ENCODE data around the gene ABR. TPM values are rescaled to one million over a fixed set of nuclear protein-coding genes. Genes with fewer than 3 reads are reported as not detected.

ABR gene
- total and polyA plus RNA-seq, 2 of the 13 experiments (the other 11 are each of a cell fraction or from before 2014, with no cell fraction given), result 12.4 to 40.4 TPM

DNA sequence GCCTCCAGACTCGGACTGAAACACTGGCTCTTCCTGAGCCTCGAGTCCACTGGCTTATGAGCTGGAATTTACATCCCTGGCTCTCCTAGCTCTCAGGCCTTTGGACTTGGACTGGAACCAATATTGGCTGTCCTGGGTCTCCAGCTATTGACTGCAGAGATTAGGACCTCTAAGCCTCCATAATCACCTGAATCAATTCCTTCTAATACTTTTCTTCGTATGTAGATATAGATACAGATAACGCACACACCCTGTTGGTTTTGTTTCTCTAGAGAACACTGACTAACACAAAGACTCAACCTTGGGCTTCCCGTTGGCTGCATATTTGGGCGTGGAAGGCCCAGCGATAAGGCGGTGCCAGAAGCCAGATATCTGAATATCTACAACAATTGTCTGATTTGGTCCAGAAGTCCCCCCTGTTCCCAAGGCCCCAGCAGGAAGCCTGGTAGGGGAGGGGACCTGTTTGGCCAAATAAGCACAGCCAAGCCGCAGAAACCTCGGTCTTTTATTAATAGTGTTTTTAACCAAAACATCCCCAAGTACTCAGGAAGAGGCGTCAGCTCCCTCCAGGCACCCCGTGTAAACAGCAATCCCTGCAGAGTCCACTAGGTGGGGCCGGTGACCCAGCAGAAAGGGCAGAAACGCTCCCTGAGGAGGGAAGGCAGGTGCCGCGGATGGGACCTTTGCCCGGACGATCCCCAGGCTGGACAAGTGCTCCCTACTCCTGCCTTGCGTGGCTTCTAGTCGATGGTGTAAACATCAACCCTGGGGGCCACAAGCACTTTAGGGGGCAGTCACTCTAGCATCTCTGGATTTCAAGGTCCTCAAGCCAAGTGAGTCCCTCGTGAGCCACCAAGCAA is 57.0 kb downstream of the ABR start (continued):
- TF ChIP-seq ZFP37 (CRISPR knock-in tag; IDR thresholded peaks at IDR 0.05; ENCODE audit: borderline replicate concordance), result 0 out of 2 replicates have a peak, but pooled peaks have one; percentile 28
- peak; percentile 84 for TF ChIP-seq ZNF121 (CRISPR knock-in tag; IDR thresholded peaks at IDR 0.05)
- TF ChIP-seq NRL (CRISPR knock-in tag; IDR thresholded peaks at IDR 0.05; ENCODE audit: borderline replicate concordance), result 0 out of 2 replicates have a peak, but pooled peaks have one; percentile 51
- TF ChIP-seq HNF4G (IDR thresholded peaks at IDR 0.05; ENCODE audit: borderline replicate concordance, low read depth, low read length), result peak; percentile 70
- TF ChIP-seq HNF4G (CRISPR knock-in tag; IDR thresholded peaks at IDR 0.05; ENCODE audit: borderline replicate concordance, low read depth), result no peak; the same call in 1 of the 2 replicates
- TF ChIP-seq, protein P1, sequence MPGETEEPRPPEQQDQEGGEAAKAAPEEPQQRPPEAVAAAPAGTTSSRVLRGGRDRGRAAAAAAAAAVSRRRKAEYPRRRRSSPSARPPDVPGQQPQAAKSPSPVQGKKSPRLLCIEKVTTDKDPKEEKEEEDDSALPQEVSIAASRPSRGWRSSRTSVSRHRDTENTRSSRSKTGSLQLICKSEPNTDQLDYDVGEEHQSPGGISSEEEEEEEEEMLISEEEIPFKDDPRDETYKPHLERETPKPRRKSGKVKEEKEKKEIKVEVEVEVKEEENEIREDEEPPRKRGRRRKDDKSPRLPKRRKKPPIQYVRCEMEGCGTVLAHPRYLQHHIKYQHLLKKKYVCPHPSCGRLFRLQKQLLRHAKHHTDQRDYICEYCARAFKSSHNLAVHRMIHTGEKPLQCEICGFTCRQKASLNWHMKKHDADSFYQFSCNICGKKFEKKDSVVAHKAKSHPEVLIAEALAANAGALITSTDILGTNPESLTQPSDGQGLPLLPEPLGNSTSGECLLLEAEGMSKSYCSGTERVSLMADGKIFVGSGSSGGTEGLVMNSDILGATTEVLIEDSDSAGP (CRISPR knock-in tag; IDR thresholded peaks at IDR 0.05; ENCODE audit: borderline replicate concordance), result peak; percentile 67; the same call in 1 of the 2 replicates
- TF ChIP-seq, protein P2, sequence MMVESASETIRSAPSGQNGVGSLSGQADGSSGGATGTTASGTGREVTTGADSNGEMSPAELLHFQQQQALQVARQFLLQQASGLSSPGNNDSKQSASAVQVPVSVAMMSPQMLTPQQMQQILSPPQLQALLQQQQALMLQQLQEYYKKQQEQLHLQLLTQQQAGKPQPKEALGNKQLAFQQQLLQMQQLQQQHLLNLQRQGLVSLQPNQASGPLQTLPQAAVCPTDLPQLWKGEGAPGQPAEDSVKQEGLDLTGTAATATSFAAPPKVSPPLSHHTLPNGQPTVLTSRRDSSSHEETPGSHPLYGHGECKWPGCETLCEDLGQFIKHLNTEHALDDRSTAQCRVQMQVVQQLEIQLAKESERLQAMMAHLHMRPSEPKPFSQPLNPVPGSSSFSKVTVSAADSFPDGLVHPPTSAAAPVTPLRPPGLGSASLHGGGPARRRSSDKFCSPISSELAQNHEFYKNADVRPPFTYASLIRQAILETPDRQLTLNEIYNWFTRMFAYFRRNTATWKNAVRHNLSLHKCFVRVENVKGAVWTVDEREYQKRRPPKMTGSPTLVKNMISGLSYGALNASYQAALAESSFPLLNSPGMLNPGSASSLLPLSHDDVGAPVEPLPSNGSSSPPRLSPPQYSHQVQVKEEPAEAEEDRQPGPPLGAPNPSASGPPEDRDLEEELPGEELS (CRISPR knock-in tag; IDR thresholded peaks at IDR 0.05), result peak; percentile 43
- no peak for TF ChIP-seq ZNF367 (CRISPR knock-in tag; IDR thresholded peaks at IDR 0.05; ENCODE audit: borderline replicate concordance)
- TF ChIP-seq ZNF615 (CRISPR knock-in tag; IDR thresholded peaks at IDR 0.05; ENCODE audit: borderline replicate concordance), result peak; percentile 31; the same call in 1 of the 2 replicates
- no peak for TF ChIP-seq SIX1 (CRISPR knock-in tag; IDR thresholded peaks at IDR 0.05; ENCODE audit: borderline replicate concordance)
- TF ChIP-seq ARHGAP35 (CRISPR knock-in tag; IDR thresholded peaks at IDR 0.05; ENCODE audit: borderline replicate concordance), result no peak
- 0 out of 2 replicates have a peak, but pooled peaks have one; percentile 8 for TF ChIP-seq ZNF629 (CRISPR knock-in tag; conservative IDR thresholded peaks at IDR 0.05)
- TF ChIP-seq ZNF225 (CRISPR knock-in tag; IDR thresholded peaks at IDR 0.05), result no peak
- TF ChIP-seq SALL1 (CRISPR knock-in tag; IDR thresholded peaks at IDR 0.05), result peak; percentile 44; the same call in 1 of the 2 replicates
- TF ChIP-seq SPEN (CRISPR knock-in tag; IDR thresholded peaks at IDR 0.05; ENCODE audit: low read depth), result 0 out of 2 replicates have a peak, but pooled peaks have one; percentile 37
- no peak for TF ChIP-seq WIZ (CRISPR knock-in tag; IDR thresholded peaks at IDR 0.05)
- peak; percentile 41; the same call in 1 of the 2 replicates for TF ChIP-seq HOXA3 (CRISPR knock-in tag; IDR thresholded peaks at IDR 0.05)
- TF ChIP-seq MIER2 (CRISPR knock-in tag; IDR thresholded peaks at IDR 0.05), result no peak
- TF ChIP-seq ERF (CRISPR knock-in tag; IDR thresholded peaks at IDR 0.05), result 0 out of 2 replicates have a peak, but pooled peaks have one; percentile 20
- TF ChIP-seq CBX1 (IDR thresholded peaks at IDR 0.05; ENCODE audit: low read depth), result no peak
- TF ChIP-seq, protein P3, sequence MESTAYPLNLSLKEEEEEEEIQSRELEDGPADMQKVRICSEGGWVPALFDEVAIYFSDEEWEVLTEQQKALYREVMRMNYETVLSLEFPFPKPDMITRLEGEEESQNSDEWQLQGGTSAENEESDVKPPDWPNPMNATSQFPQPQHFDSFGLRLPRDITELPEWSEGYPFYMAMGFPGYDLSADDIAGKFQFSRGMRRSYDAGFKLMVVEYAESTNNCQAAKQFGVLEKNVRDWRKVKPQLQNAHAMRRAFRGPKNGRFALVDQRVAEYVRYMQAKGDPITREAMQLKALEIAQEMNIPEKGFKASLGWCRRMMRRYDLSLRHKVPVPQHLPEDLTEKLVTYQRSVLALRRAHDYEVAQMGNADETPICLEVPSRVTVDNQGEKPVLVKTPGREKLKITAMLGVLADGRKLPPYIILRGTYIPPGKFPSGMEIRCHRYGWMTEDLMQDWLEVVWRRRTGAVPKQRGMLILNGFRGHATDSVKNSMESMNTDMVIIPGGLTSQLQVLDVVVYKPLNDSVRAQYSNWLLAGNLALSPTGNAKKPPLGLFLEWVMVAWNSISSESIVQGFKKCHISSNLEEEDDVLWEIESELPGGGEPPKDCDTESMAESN (CRISPR knock-in tag; conservative IDR thresholded peaks at IDR 0.05), result 0 out of 2 replicates have a peak, but pooled peaks have one; percentile 48
- TF ChIP-seq REPIN1 (CRISPR knock-in tag; IDR thresholded peaks at IDR 0.05; ENCODE audit: borderline replicate concordance, low read depth), result 0 out of 2 replicates have a peak, but pooled peaks have one; percentile 23
- no peak for TF ChIP-seq MAZ (IDR thresholded peaks at IDR 0.05; ENCODE audit: borderline replicate concordance, low read depth, low read length)
- peak; percentile 40; the same call in 1 of the 2 replicates for TF ChIP-seq MAZ (CRISPR knock-in tag; IDR thresholded peaks at IDR 0.05; ENCODE audit: low read depth)
